OCI-LY3 (cell line): ENCODE results near the gene FOXN1.

Source experiments
- CTCF ChIP-seq: fragments of 200-600, 300-600 bp; sonication (generic); IDR thresholded peaks from 2 replicates; pipeline ENCODE4 v1.5.1; 2014; ENCODE audit warnings: antibody characterized with exemption, low read length, low read depth
- EZH2phosphoT487 ChIP-seq: fragments of 200-600 bp; shearing (Covaris generic); IDR thresholded peaks from 2 replicates; pipeline ENCODE4 v1.6.1; 2018; ENCODE audit warnings: antibody characterized with exemption, mixed run types, low read depth

- TF ChIP-seq CTCF = no peak
- TF ChIP-seq EZH2phosphoT487 = no peak
Measured at GRCh38 chr17:28497931-28498330, 8.2 kb upstream of the FOXN1 start.
